Measurements from ENCODE around the gene EPAS1. TPM values are rescaled to one million over a fixed set of nuclear protein-coding genes. Genes with fewer than 3 reads are reported as not detected.

The EPAS1 gene
- total RNA-seq, 1 donor from 2014 or later, result 5.1 TPM

- no peak overlapping the region for H3K27ac Mint-ChIP-seq
- H3K36me3 Mint-ChIP-seq (ENCODE audit: insufficient read depth), result no peaks in the 10 kb centered on the region
- H3K4me3 Mint-ChIP-seq (ENCODE audit: low read depth), result no peak overlapping the region
- H3K27me3 Mint-ChIP-seq, result peaks cover 32% of the 10 kb centered on the region
- H3K4me1 Mint-ChIP-seq (ENCODE audit: low read depth), result no peaks in the 10 kb centered on the region
- no peak for TF ChIP-seq CTCF (IDR thresholded peaks at IDR 0.05; ENCODE audit: unreplicated experiment)
- no peaks in the 10 kb centered on the region for H3K9me3 Mint-ChIP-seq (ENCODE audit: low read depth)
- DNase-seq (ENCODE audit: low spot score, unreplicated experiment), result no peak
These were observed 49.5 kb downstream of the EPAS1 start for GRCh38 chr2:46346719-46347118.

GRCh38 chr2:46347648-46348280 lies 50.6 kb downstream of the EPAS1 start:
- H3K4me3 Mint-ChIP-seq (ENCODE audit: low read depth), result no peak overlapping the region
- H3K27me3 Mint-ChIP-seq, result peaks cover 37% of the 10 kb centered on the region
- H3K36me3 Mint-ChIP-seq (ENCODE audit: insufficient read depth), result no peaks in the 10 kb centered on the region
- no peak for TF ChIP-seq CTCF (IDR thresholded peaks at IDR 0.05; ENCODE audit: unreplicated experiment)
- H3K27ac Mint-ChIP-seq, result peak overlapping the region; percentile 65
- no peaks in the 10 kb centered on the region for H3K4me1 Mint-ChIP-seq (ENCODE audit: low read depth)
- H3K9me3 Mint-ChIP-seq (ENCODE audit: low read depth), result no peaks in the 10 kb centered on the region
- DNase-seq (ENCODE audit: low spot score, unreplicated experiment), result no peak

GRCh38 chr2:46349115-46349547 lies 51.9 kb downstream of the EPAS1 start:
- no peak for DNase-seq (ENCODE audit: low spot score, unreplicated experiment)
- Mint-ChIP-seq H3K27me3 (peaks cover 31% of the 10 kb centered on the region), H3K4me1 (ENCODE audit: low read depth) (no peaks in the 10 kb centered on the region), H3K27ac (no peak overlapping the region), H3K36me3 (ENCODE audit: insufficient read depth) (no peaks in the 10 kb centered on the region), H3K4me3 (ENCODE audit: low read depth) (no peak overlapping the region), H3K9me3 (ENCODE audit: low read depth) (no peaks in the 10 kb centered on the region)
- TF ChIP-seq CTCF (IDR thresholded peaks at IDR 0.05; ENCODE audit: unreplicated experiment), result no peak

GRCh38 chr2:46350029-46350689 lies 53.0 kb downstream of the EPAS1 start:
- H3K27me3 Mint-ChIP-seq, result peaks cover 31% of the 10 kb centered on the region
- no peaks in the 10 kb centered on the region for H3K4me1 Mint-ChIP-seq (ENCODE audit: low read depth)
- no peak for TF ChIP-seq CTCF (IDR thresholded peaks at IDR 0.05; ENCODE audit: unreplicated experiment)
- H3K4me3 Mint-ChIP-seq (ENCODE audit: low read depth), result no peak overlapping the region
- no peak overlapping the region for H3K27ac Mint-ChIP-seq
- no peak for DNase-seq (ENCODE audit: low spot score, unreplicated experiment)
- no peaks in the 10 kb centered on the region for H3K36me3 Mint-ChIP-seq (ENCODE audit: insufficient read depth)
- H3K9me3 Mint-ChIP-seq (ENCODE audit: low read depth), result no peaks in the 10 kb centered on the region

- Mint-ChIP-seq H3K4me3 (ENCODE audit: low read depth) (no peak overlapping the region), H3K9me3 (ENCODE audit: low read depth) (no peaks in the 10 kb centered on the region), H3K4me1 (ENCODE audit: low read depth) (no peaks in the 10 kb centered on the region), H3K36me3 (ENCODE audit: insufficient read depth) (no peaks in the 10 kb centered on the region), H3K27ac (no peak overlapping the region), H3K27me3 (peaks cover 31% of the 10 kb centered on the region)
- no peak for DNase-seq (ENCODE audit: low spot score, unreplicated experiment)
- no peak for TF ChIP-seq CTCF (IDR thresholded peaks at IDR 0.05; ENCODE audit: unreplicated experiment)
These were observed 54.0 kb downstream of the EPAS1 start for GRCh38 chr2:46351098-46351749.
